Raji (cell line): ENCODE data around the gene GPRC6A.

Source experiments
- POLR2A ChIP-seq: IDR thresholded peaks from 2 replicates; pipeline ENCODE4 v1.6.1; 2011; ENCODE audit warnings: low read depth, low read length, control low read depth; ENCODE audit not compliant: insufficient read depth

Gene GPRC6A, protein sequence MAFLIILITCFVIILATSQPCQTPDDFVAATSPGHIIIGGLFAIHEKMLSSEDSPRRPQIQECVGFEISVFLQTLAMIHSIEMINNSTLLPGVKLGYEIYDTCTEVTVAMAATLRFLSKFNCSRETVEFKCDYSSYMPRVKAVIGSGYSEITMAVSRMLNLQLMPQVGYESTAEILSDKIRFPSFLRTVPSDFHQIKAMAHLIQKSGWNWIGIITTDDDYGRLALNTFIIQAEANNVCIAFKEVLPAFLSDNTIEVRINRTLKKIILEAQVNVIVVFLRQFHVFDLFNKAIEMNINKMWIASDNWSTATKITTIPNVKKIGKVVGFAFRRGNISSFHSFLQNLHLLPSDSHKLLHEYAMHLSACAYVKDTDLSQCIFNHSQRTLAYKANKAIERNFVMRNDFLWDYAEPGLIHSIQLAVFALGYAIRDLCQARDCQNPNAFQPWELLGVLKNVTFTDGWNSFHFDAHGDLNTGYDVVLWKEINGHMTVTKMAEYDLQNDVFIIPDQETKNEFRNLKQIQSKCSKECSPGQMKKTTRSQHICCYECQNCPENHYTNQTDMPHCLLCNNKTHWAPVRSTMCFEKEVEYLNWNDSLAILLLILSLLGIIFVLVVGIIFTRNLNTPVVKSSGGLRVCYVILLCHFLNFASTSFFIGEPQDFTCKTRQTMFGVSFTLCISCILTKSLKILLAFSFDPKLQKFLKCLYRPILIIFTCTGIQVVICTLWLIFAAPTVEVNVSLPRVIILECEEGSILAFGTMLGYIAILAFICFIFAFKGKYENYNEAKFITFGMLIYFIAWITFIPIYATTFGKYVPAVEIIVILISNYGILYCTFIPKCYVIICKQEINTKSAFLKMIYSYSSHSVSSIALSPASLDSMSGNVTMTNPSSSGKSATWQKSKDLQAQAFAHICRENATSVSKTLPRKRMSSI

GRCh38 chr6:116828983-116829382 lies at the start of gene GPRC6A:
Gene GPRC6A (minus strand): TSS chr6:116829083. CDS start chr6:116829013, 70 bp downstream.
- TF ChIP-seq POLR2A, result no peak

- TF ChIP-seq POLR2A, result no peak
These were observed 48.9 kb upstream of the GPRC6A start for GRCh38 chr6:116877743-116878142.

GRCh38 chr6:116876635-116877611 lies 48.0 kb upstream of the GPRC6A start, which contains the start of gene RFX6:
Gene RFX6 (plus strand): TSS chr6:116877242. CDS start chr6:116877276, 34 bp downstream.
- no peak for TF ChIP-seq POLR2A

DNA sequence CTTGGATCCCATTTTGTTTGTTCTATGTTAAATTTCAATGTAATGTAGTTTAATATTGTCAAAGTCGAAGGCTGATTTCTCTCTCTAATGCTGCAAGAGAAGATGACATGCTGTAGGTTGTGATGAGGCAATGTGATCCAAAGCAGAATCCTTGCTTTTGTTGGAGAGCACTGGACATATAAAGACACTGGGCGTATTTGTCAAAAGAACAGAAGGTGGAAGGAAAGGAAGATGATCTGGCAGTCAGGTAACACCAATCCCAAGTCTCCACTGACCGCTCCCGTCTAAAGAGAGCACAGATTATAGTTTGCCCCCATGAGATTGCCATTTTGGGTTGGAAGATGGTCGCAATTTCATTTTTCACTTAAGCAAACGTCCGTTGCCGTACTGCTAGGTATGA lies 47.2 kb upstream of the GPRC6A start:
- TF ChIP-seq POLR2A, result no peak

DNA sequence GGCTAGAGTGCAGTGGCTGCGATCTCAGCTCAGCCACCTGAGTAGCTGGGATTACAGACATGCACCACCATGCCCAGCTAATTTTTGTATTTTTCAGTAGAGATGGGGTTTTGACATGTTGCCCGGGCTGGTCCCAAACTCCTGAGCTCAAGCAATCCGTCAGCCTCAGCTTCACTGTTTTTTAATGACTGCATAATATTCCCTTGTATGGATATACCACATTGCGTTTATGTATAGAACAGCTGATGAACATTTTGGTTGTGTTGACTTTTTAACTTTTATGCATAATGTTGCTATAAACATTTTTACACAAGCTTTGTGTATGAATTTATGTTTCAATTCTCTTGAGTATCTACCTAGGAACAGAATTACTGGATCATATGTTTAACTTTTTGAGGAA lies 43.9 kb upstream of the GPRC6A start:
- no peak for TF ChIP-seq POLR2A

DNA sequence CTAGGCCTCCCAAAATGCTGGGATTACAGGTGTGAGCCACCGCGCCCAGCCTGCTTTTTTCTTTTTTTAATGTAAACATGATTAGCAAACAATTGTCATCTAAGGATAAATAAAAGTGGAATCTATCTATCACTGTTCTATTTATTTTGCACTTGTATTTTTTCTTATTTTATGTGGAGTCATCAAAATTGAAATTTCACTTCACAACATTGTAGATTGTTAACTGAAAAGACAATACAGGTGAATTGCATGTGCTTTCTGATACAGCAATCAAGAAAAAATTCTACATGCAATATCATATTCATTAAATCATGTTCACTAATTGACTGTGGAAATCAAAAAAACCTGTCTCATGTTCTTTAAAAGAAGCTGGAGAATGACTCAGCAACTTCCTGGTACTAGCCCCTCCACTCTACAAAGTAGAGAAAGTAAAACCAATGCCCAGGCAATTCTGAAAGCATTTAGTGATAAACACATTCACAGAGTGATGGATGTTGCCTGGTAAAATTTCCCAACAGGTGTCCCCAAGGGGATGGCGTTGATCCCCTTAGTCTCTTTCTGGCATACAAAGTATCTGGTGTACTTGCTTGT lies 37.5 kb upstream of the GPRC6A start:
- TF ChIP-seq POLR2A, result no peak

GRCh38 chr6:116859264-116859663 lies 30.4 kb upstream of the GPRC6A start:
- no peak for TF ChIP-seq POLR2A

GRCh38 chr6:116858060-116858459 lies 29.2 kb upstream of the GPRC6A start:
- TF ChIP-seq POLR2A, result no peak

- TF ChIP-seq POLR2A, result no peak
These were observed 18.3 kb upstream of the GPRC6A start for GRCh38 chr6:116847227-116847626.

GRCh38 chr6:116842459-116842858 lies 13.6 kb upstream of the GPRC6A start:
- no peak for TF ChIP-seq POLR2A

DNA sequence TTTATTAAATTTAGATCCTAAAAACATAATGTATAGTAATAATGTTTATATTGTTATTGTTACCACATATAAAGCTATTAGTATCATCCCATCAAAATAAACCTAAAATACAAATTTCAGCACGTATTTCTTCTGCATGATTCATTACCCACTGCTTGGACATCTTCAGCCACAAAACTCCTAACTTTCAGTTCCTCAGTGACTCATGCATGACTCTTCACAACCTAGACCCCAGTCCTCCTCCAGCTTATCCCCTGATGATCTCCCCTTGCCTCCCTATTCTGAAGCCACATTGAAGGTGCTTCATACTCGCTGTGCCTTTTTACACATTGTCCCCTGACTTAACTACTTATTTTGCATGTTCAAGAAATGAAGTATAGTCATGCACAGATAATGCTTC lies 11.2 kb upstream of the GPRC6A start:
- TF ChIP-seq POLR2A, result no peak

DNA sequence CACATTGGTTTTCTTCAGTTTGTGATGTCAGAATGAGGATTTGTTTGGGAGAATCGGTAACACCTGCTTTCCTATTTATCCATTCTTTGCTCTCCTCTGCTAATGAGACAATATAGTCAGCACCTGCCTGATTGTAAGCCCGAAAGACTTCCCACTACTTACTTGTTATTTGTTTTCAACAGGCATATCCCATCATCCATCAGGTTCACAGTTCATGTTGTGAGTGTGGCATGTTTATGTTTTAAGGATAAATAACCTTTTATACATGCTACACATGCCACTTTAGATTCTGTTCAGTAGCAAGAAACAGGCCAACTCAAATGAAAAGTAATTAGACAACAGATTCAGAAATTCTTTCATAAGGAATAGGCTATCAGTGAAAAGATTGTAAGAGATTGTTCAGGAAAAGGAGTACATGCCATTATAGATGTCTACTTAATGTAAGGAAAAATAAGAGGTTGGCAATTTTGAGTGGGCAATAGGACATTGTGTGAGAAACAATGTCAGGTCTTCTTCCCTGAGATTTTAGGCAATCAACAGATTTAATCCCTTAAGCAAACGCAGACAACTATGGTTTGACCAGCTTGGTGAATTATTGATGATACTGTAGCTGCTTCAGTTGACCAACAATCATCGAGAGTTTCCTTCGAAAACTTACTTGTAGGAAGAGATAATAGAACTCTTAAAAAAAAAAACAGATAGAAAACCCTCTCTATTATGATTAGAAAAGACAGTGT lies 7.9 kb upstream of the GPRC6A start:
- no peak for TF ChIP-seq POLR2A

DNA sequence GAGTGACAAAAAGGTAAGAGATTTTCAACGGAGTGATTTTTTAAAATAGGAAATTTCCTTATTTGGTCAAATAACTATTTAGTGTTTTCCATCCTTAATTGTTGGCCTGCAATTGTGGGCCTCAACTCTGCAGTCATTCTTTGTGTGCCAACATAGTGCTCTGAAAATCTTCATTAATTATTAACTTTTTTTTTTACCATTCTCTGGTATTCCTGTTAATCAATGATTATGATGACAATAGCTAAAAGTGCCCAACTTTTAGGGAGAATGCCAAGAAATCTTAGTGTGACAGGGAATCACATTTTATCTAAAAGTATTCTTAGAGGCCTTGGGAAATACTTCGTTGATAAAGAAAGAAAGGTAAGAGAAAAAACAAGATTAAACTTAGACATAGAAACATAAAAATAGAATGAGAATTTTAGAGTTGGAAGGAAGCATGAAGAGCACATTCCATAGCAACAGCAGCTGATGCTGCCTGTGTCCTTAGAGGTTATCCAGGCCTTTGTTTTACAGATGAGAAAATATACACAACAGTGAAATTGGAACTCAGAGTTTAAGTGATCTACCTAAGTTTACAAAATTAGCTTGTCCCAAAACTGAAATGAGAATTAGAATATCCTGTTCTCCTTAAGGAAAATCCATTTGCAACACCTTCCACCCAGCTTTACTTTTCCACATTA lies 1.2 kb downstream of the GPRC6A start:
- TF ChIP-seq POLR2A, result no peak
